Anterior cingulate cortex (tissue), 58 donors: ENCODE measurements around the gene MSN.

Source experiments
- DNase-seq, 58 donors: peaks; one replicate each; lab custom pipeline; 2025; lab: John Stamatoyannopoulos, UW

Gene MSN

DNA sequence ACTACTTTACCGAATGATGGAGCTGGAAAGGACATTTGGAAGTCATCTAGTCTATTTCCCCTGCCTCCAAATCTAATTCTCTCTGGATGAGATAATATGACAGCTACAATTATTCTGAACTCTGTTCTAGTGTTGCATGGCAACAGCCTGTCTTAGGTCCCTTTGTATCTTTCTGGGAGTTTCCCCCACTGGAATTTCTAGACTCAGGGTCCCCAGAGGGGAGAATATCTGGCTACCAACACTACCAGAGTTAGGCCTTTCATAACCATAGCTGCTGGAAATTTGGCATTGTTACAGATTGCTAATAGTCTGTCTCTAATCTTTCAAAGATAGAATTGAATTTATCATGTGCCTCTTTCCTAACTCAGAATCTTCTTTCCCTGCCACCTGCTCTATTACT is 4.5 kb downstream of the MSN start:
- DNase-seq: no peak

DNA sequence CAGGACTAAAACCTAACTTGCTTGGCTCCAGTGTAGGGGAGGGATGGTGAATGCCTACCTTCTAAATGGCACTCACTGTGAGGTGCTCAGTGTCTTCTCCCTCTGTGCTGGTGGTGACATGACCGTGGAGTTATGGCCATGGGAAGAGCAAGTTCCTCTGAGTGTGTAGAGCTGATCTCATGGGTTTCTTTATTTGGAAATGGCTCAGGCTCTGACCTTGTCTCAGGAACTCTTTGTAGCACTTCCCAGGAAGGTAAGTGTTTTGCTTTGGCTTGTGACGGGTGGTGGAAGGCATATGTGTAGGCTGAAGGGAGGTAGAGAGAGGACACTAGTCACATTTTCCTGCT is 6.4 kb downstream of the MSN start:
- DNase-seq: no peak

DNA sequence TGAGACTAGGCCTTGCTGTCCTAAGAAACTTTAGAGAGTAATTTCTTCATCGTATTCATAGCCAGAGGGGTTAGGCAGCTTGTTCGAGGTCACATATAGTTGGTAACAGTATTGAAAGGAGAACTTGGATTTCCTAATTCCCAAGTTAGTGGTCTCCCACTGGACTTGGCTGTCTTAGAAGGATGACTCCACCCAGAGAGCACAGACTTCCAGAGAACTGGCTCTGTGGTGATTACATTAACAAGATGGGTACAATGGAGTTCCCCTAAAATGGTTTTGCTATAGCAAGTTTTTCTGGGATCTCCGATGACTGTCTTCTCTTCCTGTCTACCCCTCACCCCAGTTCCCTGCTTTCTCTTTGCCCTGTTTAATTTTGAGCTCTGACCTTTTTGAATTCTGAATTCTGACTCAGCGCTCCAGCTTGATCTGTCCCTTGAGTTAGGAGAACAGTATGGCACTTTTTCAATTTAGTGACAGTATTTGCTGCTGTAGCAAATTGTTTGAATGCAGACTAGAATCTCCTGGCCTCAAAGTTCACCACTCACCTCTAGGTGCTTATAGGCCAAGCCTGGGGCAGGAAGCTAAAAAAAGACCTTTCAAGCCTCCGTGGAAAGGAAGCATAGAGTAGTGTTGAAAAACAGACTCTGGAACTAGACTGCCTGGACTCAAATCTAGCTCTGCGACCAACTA is 6.9 kb downstream of the MSN start:
- no peak for DNase-seq

DNA sequence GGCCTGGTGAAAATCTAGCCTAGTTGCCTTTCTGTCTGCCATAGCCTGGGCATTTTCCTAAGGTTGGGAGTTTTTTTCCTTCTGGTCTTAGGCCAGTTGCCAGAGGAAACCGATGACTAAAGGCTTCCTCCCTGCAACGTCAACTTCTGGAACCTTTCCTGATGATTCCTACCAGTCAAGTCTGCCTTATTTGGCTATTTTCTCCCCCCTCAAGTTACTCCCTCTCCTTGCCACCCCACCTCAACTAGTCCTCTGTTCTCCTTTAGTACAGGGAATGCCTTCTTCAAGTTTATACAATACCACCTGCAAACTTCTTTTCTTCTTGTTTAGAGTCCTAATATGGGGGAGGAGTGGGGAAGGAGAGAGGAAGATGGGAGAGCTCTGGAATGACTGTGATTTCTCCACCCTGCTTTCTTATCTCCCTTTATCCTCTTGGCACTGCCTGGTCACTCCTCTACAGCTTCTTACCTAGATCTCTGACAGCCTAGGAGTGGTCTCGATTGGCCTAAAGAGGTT is 10.6 kb downstream of the MSN start:
- peak in 2 of 58 donors; percentile 0 to 7 for DNase-seq

DNA sequence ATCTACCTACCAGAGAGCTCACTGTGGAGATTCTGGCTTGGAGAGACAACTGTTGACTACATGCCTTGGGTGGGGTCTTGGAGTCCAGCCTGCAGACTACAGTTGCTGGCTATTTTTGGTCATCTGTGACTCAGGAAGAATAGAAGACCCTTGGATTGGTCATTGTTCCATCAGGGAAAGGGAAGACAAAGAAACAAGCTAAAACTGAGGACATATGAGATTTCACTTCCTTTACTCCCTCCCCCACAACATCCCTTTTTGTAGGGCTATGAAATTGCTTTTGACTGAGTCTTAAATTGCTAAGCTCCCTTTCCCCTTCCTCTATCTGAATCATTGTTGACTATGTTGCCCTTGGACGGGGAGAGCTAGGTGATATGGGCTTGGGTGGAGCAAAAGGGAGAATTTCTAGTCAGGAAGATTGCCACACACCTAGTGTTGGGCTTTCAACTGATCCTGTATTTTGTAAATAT is 11.7 kb downstream of the MSN start:
- no peak for DNase-seq

DNA sequence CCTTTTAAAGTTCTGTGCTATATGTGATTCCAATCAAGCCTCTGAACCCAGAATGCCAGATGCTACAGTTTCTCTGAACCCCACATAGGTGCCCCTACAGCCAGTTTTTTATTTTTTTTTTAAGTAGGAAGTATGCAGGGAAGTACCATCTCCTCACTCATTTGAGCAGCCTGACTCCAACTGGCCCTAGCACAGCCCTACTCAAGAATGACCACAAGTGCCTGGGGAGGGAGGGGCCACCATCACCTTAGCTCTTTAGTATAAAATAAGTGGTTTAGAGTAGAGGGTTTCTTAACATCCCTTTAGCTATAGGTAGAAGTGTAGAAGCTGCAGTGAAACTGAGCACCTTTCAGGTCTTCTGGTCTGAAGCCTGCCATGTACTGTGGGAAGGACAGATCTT is 14.4 kb downstream of the MSN start:
- no peak for DNase-seq

DNA sequence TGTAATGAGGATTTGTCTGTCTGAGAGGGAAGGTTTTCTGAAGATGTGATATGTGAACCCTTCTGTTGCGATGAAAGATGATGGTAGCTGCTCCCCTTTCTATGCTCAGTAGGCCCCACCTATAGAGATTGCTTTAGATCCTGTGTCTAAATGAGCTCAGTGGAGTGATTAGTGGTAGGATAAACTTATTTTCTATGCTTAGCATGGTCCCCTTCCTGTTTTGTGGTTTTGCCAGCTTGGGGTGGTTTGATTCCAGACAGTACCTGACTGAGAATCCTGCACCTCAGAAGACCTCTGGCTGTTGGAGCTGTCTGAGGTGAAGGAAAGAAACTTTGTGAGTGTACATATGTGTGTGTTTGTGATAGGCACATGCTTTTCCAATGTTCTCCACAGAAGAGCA is 17.7 kb downstream of the MSN start:
- DNase-seq: no peak

DNA sequence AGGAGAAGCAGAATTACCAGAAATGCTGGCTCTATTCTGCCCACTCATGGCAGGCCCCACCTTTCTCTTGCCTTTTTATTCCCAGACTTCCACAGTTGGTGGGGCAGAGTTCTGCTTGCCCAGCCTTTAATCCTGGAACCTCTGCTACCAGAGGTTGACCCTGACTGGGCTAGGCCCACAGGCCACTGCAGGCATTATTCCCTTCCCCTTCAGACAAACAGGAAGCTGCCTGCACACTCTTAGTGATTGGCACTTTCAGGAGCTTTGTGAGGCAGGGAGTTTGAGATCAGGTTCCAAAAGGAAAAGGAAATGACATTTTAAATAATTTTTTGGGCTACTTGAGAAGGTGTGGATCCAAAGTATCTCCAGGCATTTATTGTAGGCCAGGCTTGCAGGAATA is 18.8 kb downstream of the MSN start:
- no peak for DNase-seq

DNA sequence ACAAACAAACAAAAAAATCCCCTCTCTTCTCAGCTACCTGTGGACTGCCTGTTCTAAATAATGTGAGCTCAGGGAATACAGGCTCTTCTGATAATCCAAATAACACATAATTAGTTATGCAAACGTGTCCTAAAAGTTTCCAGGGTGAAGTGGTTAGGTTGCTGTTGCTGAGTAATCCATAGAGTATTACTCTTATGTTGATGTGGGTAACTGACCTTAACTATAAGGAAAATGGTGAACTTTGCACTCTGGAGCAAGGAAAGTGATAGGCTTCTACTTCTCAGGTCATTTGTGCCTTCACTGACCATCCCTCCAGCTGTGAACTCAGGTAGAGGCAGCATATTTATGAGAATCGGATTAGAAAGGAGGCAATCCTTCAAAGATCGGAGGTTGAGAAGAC is 19.9 kb downstream of the MSN start:
- no peak for DNase-seq

DNA sequence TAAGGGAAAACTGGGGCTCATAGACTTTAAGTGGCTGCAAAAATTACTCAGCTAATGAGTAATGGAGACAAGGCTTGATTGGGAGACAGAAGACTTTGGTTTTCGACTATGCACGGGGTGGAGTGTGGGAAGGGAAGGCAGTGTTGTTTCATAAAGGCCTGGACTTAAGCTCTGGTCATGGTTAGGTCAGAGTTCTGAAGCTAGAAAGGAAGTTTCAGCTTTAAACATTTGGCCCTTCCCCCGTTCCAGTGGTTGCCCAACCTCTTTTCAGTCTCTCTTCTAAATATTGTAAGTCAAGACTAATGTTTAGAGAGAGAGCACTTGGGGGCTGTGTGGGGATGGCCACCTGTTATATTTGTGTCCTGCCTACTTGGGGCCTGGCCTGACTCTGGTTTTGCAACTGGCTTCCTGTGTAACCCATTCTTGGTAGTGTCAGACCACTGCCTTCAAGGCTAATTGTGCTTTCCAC is 21.0 kb downstream of the MSN start:
- DNase-seq: no peak

DNA sequence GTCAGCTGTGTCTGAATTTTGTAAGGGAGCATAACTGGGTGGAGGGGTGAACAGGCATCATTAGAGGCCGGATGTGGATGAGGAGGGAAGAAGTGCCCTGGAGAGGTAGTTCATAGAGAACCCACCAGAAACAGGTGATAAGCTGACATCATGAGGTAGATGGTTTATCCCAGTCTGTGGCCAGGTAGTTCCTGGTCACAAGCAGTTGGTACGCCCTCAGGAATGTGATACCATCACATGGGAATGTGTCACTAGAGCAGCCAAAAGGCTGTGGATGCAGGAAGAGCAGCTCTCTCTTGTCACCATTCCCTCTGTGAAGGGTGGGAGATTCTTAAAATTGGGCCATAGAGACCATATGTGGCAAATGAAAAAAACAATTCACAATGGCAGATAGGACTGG is 21.9 kb downstream of the MSN start:
- no peak for DNase-seq

DNA sequence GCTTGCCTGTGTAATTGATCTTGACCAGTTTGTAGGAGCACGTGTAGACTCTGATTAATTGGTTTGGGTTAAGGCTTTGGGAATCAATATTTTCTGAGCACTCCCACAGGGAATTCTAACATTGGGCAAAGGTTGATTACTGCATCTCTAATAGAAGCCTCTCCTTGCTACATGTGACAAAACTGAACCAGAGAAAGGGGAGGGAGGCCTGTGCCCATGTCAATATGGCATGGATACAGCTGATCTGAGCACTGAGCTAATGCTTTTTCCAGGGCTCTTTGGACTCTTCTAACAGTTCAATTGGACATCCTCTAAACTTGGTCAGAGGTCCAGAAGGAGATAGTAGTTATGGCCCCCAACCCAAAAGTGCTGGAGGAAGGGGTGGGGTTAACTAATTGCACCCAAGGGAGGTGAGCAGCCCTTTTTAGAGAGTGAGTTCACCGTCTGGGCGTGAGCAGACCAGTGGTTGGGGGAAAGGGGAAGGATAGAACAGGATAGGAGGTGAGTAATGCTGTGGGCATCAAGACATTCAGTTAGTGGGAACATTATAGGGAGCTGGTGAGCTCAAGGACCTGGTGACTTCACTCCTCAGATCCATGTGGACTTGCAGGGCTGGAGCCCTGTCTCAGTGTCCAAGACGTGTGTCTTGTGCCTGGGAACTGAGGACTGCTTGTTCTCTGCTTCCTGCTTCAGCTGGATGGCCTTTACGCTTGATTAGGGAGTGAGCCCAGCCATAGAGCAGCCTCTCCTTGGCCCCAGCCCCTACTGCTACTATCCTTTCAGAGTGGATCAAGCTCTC is 22.8 kb downstream of the MSN start:
- peak in 7 of 58 donors; percentile 0 to 22 (median 1) for DNase-seq

DNA sequence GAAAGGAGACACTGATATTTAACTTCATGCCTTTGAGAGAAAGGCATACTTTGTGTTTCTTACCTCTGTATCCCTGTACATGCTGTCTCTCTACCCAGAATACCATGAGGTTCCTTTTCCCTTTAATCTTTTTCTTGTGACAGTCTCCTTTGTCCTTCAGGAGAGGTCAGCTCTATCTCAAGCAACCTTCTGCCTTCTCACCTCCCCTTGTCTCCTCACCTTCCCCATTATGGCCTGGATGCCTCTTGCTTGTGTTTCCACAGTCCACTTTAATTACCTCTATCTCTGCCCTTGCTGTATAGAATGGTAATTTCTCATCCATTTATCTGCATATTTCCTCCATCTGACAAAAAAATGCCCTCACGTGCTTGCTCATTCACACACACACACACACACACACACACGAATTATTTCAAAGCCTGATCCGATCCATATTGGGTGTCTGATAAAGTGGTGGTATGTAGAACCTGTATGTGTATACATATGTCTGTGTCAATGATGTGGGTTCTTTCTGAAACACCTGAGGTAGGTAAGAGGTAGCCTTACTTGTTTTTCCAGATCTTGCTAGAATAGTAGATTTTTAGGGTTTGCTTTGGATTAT is 28.5 kb downstream of the MSN start:
- DNase-seq: no peak

DNA sequence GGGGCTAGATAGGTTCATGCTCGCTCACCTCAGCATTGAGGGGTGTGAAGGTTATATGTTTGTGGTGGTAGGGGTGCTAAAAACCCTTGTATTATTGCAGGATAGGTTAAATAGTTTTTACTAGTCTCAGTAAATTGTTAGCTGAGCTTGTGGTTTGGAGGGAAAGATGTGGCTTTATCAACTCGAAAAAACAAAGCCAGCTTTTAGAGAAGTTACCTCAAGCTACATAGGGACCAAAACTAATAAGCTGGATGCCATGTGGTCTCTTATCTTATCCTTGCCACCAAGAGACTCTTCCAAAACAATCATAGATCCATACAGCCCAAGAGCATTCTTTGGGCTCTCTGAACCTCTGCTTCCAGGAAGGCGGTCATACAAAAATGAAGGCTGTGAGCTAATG is 29.2 kb downstream of the MSN start:
- no peak for DNase-seq

DNA sequence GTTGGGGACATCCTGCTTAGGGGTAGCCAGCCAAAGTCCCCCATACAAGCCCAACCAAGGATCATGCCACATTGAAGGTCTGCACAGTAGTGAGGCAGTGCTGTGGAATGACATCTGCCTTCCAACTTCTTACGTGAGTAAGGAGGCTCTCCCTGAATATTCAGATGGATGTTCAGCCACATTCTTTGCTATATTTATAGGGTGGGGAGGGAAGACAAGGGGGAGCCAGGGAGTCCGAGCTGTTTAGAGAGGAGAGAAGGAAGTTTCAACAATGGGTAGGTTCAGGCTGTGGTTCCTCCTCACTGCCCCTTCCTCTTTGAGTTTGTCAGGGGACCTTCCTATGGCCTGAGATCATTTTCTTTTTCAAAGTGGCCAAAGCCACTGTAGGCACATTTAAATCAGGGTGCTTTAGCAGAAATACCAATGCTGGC is 29.8 kb downstream of the MSN start:
- DNase-seq: no peak

DNA sequence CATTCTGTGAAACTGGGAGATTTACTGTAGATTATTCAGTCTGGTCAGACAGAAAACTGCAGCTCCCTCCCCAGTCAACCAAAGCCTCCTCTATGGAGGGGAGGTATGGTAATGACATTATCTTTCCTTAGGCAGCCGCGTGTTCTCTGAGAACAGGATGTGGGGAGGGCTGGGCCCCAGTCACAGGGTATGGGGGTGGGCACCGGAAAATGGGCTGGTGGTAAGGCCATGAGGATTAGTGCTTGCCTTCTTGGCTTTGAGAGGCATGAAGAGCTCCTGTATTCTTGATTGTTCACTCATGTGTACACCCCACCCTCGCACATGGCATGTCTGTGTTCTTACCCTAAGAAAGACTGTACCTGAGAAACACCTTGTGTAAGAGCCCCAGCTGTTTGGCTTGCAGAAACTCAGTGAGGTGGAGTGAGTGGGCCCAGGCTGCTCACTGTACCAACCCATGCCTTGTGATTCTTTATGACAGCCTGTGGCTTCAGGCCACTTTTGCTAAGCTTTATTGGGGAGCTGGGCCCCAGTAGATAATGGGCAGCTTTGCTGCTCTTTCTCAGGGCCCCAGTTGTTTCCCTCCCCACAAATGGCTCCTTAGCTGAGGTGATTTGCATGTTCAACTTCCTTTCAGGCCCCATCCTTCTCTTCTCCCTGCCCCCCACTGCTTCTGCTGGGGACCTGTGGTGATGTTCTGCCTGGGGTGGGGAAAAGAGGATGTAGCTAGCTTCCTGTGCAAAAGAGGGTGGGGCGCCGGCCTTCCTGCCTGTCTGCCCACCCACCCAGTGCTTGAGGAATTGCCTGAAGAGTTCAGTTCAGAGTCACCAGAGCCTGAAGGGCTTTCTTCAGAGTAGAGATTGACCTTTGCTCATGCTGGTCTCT is 30.7 kb downstream of the MSN start:
- DNase-seq: peak in 17 of 58 donors; percentile 0 to 29 (median 2)

DNA sequence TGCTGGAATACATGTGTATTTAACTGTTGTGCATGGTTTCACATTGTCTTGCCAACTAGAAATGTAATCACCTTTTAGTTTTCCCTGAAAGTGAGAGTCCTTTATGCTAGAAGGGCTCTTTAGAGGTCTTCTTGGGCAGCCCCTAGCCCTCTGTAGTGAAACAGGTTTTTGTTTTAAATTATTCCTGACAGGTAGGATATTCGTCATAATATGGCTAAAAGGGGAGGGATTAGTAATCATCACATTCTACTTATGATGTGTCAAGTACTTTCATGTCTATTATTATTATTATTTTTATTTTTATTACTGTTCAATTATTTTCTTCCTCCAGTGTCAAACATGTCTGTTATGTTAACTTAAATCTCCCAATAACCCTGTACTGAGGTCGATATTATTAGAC is 35.5 kb downstream of the MSN start:
- DNase-seq: no peak

DNA sequence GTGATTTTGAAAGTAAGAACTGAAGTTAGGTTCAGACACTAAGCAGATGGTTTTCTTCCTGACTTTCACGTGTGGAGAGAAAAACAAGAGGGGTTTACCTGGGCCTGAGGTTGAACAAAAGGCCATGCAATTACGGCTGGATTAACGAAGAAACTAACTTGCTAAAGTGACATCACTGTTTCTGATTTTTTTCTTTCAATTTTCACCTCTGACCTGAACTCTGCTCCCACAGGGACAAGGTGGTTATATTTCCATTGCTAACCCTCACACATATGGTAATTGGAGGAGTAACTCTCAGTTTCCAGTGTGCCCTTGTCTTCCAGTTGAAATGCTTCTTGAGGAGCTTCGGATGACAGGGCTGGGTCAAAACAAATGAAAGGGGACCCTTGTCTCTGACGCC is 38.0 kb downstream of the MSN start:
- DNase-seq: no peak

DNA sequence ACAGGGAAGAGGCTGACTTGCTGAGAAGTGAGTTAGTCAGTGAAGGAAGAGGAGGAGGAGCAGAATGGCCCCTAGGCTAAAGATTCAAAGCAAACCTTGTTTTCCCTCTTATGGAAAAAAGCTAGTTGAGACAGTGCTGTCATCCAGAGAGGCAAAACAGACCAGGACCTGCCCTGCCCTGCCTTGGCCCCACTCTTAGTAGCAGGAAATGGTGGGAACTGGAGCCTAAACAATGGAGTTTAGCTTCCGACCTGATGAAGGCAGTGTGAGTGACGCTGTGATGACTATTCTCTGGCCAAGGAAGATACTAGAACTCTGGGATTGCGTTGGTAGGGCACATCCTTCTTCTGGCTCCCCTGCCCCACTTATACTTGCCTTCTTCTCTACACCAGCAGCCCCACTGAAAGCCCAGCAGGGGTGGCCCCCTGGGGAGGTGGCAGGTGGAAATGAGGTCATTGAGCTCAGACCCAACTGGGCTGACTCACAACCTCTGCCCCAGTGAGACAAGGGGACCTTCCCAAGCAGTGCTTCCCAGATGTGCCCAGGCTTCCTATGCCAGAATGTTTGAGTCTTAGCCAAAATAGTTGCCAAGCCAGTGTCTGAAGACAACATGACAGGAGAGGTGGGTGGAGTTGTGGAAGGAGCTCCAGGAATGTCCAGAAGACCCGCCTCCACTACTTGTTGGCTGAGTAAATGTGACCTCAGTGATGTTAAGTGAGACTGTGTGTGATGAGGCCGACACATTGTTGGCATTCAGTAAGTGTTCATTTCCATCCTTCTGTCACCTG is 38.8 kb downstream of the MSN start:
- DNase-seq: peak in 1 of 58 donors; percentile 5

DNA sequence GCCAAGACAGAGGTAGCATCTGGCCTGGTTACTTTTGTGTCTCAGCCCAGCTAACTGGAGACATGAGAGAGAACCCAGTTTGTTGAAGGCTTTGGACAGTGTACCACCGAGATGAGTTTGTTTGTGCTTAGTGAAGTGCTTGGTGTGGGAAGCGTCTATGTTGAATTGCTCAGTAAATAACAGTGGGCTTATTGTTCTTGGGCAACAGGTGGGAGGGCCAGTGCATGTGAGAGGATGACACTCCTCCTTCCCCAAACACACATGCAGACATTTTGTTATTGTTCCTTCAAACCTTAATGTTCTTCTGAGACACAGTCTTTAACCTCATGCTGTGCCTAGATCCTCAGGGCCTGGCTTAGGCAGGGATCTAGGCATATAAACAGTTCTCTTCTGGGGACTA is 39.7 kb downstream of the MSN start:
- peak in 1 of 58 donors; percentile 5 for DNase-seq
